NCI-H2171 (cell line): ENCODE data around the gene HECTD2.
"Not testable (repeated sequence)": the region's sequence is repeated elsewhere in the genome, so short reads cannot be mapped to it uniquely, and the experiment has no call there.

ENCODE experiments used
- DNase-seq: peaks from one replicate; lab custom pipeline; 2025; lab: John Stamatoyannopoulos, UW

Gene HECTD2

DNA sequence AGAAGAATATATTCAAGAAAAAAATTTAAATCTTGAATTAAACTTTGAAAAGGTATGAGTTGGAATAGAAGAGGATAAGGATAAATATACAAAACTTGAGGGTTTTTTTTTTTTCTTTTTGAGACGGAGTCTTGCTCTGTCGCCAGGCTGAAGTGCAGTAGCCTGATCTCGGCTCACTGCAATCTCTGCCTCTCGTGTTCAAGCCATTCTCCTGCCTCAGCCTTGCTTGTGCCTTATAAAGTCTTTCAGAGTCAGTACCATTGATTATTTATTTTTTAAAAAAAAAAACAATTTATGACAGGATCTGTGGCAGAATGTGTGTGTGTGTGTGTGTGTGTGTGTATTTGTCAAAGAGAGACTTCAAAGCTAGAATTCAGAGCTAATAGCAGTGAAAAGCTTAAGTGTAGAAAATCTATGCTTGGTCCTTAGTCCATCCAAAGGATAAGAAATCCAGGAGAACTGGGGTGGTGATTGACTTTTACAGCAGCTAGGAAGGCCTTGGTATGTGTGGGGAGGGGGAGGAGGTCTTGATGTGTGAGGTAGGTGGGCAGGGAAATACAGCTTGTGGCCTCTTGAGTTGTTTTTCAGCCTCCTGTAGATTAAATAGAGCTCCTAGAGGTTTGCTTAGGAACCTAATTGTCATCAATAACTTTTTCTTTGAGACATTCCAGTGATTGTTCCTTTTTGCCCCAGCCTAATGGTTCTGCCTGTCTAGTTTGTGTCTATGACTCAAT, 2.4 kb downstream of the HECTD2 start:
- no peak for DNase-seq

DNA sequence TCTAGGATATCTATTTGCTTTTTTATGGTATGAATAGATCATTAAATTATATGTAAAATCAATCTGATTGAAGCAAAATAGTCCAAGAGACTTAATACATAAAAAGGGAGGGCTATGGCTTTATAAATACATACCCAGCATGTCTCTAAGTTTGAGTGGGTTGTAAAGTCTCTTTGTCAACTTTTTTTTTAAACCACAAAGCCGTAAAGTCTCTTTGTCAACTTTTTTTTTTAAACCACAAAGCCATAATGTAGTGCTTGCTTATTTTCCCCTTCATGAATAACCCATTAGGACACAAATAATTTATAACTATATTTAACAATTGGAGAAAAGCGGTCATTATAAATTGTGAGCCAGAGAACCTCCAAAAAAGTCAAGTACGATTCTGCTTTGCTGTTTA, 5.7 kb downstream of the HECTD2 start:
- no peak for DNase-seq

DNA sequence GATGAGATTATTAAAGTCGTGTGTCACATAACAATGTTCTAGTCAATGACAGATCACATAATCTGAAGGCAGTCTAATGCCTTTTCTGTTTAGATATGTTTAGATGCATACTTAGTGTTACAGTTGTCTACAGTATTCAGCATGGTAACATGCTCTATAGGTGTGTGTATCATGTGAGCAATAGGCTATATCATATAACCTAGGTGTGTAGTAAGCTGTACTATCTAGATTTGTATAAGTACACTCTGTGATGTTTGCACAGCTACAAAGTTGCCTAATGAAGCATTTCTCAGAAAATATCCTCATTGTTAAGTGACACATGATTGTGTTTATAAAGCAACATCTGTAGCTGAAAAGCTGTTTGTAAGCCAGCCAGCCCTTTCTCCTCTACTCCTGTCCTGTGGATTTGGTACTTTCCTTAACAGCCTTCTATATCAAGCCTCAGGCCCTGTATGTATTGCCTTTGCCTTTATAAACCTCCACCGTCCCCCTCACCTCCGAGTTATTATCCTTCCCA, 6.3 kb downstream of the HECTD2 start:
- no peak for DNase-seq

DNA sequence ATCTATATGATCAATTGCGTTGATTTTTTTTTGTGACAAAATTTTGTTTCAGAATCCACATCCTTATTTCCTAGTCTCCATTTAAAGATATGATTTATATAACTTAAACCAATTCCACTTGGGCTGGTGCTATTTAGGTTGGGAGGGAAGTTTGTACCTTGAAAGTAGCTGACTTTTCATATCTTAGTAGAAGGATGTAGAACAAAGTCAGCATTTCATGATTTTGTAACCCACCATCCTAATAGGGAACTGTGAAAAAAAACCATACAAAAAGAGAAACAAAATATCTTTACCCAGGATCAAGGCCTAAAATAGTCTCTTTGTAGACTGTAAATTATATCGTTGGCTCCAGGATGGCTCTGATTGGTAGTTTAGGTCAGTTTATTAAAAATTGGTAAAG, 8.3 kb downstream of the HECTD2 start:
- DNase-seq: no peak

DNA sequence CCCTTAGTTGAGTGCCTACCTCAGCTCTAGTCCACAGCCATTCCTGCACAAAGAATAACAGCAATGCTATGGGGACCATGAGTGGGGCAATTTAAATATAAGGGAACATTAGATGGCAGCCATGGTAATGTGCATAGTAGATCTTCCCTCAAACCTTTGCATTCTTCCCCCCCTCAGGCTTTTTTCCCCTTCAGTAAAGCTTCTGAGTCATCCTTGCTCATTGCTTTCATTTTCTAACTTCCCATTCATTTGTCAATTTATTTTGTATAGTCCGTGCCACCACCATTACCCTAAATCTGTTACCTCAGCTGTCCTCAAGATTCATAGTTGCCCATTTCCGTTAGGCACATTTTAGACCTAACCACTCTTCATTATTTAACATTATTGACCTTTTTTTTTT, 10.7 kb downstream of the HECTD2 start:
- no peak for DNase-seq

DNA sequence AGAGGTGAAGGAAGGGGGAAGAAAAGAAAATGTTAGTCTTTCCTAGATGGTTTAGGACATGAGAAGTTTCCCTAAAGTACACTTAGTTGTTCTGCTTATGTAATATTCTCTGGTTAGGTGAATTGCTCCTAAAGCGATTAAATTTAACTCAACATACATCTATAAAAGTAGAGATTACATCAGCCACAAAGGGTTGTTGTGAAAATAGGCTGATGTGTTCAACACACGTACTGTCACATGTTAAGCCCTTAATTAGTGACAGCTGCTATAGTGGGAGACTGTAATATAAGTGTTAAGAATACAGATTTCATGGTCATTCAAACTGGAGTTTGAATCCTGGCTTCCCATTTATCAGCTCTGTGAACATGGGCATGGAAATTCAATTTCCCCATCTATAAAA, 12.8 kb downstream of the HECTD2 start:
- DNase-seq: no peak

DNA sequence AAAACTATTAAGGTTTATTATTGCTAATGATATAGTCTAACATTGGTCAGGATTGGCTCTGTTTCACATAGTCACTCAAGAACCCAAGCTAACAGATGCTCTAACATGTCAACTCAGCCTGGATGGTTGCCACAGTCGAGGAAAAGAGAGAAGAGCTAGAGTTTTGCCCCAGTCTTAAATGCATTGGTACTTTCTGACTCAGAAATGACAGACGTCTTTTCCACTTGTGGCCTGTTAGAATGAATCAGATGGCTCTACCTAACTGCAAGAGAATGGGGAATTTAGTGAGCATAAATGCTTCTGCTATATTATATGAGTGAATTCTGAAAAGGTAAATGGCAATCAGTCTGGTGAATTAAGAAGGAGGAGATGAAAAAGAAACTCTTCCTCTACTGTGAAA, 13.9 kb downstream of the HECTD2 start:
- no peak for DNase-seq

DNA sequence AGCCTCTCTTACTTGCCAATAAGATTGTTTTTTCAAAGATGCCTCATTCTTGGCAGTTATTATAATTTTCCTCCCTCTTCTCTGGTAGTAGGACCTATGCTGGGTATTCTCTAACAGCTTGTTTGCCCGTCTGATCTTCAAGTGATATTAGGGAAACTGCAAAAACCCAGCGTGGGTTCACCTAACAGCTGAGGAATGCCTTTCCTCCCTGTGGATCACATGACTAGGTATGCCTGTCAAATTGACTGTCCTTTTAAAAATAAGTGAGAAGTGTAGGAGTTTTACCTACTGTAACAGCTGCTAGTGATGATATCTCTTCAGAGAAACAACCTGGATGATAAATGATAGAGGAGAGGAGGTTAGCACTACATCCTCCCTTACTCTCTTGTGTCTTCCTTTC, 22.0 kb downstream of the HECTD2 start:
- no peak for DNase-seq

DNA sequence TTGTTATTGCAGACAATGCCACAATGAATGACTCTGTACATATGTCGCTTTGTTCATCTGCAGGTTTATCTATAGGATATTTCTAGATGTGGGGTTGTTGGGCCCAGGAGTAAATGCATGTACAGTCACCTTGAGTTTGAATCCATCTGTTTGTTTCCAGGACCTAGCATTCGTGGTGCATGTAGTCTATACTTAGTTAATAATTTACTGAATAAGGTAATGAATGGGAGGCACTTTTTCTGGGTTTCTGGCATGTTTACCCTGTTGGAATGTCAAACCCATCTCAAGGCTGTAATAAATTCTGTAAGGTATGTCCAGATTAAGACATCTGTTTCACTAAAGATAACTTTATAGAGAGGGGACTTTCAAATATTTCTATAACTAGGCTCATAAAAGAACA, 23.5 kb downstream of the HECTD2 start:
- DNase-seq: no peak

DNA sequence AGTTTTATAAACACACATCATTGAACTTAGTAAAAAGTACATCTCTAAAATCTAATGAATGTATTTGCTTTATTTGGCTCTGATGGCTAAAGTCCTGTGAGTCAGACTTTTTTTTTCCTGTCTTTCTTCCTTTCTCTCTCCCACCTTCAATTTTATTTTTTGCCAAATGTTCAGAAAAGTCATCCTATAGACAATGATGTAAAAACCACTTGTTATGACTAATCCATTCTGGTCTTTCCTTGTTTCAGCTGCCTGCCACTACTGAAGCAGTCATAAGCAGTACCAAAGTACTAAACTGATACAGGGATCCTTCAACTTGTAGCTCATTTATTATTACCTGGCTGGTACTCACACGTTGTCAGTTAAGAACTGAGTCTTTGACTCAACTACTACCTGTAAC, 23.9 kb downstream of the HECTD2 start:
- DNase-seq: no peak

DNA sequence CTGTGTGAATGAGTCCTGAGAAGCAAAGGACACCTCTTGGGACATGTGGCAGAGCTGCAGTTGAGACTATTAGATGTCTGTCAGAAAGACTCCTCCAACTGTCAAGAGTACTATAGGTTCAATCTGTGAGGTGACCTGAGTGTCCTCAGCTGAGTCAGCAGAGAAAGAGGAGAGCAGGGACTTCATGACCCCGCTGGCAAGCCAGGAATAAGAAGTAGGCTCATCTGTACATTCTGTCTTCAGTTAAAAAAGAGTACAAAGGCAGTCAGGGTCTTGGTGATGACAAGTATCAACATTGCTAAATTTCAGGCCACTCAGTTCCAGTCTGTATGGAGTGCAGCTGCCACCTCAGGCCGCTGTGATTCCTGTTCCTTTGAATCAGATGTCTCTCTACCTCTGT, 25.1 kb downstream of the HECTD2 start:
- DNase-seq: no peak

DNA sequence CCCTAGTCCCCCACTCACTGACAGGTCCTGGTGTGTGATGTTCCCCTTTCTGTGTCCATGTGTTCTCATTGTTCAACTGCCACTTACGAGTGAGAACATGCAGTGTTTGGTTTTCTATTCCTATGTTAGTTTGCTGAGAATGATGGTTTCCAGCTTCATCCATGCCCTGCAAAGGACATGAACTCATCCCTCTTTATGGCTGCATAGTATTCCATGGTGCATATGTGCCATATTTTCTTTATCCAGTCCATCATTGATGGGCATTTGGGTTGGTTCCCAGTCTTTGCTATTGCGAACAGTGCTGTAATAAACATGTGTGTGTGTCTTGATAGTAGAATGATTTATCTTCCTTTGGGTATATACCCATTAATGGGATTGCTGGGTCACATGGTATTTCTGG, 28.1 kb downstream of the HECTD2 start:
- DNase-seq: not testable (repeated sequence)

DNA sequence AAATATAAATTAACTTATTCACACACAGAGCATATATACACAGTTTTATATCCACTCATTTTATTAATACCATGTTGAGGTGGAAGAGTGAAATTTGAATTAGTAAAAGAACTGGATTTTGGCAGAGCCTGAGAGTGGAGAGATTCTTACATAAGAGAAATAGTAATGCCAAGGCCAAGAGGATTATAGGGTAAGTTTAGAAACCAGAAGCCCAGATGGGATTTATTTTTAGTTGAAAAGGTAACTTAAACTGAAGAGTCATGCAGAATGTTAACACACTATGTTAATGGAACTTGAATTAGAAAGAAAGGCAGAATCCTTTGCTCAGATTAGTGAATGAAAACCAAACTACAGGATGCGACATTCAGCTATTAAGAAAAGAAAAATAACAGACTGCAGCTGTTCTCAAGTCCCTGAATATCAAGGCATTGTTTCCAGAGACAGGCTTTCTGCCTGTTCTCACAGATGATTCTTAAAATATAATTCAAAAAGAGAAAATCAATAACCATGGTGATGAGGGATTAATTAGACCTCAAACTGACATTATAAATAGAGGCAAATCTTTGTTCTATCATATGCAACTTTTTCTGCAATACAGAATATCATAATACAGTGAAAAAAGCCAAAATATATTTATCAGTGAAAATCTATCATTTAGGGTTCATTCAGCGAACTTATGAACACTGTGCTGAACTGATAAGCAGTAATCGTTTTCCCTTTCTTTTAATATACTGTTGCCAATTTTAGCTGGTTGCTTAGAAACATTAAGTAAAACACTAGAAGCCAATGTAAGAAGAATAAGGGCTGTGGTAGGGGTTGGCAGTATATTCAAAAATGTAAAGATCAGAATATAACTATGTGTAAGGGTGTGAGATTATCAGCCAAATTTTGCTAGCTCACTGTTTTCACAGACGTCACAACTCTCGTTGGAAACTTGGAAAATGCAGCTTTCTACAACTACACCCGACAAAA, 34.4 kb downstream of the HECTD2 start:
- DNase-seq: no peak

DNA sequence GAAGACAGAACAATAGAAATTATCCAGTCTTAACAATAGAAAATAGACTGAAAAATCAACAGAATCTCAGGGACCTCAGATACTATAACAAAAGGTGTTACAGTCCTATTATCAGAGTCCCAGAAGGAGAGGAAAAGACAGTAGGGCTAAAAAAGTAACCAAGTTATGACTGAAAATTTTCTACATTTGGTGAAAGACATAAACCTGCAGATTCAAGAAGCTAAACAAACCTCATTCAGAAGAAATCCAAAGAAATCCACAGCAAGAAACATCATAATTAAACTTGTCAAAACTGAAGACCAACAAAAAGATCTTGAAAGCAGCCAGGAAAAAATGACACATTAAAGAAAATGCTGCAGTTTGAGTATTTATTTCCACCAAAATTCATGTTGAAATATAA, 41.9 kb downstream of the HECTD2 start:
- DNase-seq: no peak

DNA sequence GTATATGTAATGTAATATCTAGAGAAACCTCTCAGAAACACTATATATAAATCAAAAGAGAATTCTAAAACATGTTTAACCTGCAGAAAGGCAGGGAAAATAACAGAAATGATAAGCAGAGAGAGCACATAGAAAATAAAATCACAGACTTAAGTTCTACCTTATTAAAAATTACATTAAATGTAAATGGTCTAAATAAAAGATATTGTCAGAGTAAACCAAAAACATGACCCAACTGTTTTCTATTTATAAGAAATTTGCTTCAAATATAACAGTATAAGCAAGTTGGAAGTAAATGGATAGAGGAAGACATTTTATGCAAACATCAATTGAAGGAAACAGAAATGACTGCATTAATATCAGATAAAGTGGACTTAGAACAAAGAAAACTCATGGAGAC, 43.4 kb downstream of the HECTD2 start:
- DNase-seq: no peak

DNA sequence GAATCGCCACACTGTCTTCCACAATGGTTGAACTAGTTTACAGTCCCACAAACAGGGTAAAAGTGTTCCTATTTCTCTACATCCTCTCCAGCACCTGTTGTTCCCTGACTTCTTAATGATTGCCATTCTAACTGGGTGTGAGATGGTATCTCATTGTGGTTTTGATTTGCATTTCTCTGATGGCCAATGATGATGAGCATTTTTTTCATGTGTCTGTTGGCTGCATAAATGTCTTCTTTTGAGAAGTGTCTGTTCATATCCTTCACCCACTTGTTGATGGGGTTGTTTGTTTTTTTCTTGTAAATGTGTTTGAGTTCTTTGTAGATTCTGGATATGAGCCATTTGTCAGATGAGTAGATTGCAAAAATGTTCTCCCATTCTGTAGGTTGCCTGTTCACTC, 45.0 kb downstream of the HECTD2 start:
- DNase-seq: not testable (repeated sequence)

DNA sequence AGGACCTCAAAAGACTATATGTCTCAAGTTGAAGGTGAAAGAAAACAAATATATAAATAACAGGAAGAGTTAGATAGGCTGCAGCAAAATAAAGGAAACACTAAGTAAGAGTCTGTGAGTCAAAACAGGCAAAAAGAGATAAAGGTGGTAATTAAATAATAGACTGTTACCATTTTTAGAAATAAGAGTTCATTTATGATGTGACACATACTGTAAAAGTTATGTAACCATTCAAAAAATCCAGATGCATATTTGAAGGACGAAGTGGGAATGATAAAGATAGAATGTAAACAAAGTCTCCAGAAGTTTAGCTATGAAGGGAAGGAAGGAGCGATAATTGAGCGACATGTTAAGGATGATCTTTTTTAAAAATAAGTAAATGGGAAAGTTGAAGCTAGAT, 50.5 kb downstream of the HECTD2 start:
- DNase-seq: no peak

DNA sequence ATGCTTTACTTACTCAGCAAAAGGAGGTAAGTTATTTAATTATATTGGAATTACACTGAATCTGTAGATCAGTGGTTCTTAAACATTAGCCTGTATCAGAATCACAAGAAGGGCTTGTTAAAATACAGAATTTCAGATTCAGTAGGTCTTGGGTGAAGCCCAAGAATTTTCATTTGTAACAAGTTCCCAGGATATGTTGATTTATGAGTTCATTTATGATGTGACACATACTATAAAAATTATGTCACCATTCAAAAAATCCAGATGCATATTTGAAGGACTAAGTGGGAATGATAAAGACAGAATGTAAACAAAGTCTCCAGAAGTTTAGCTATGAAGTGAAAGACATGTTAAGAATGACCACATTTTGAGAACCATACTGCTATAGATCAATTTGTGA, 52.3 kb downstream of the HECTD2 start:
- DNase-seq: no peak

DNA sequence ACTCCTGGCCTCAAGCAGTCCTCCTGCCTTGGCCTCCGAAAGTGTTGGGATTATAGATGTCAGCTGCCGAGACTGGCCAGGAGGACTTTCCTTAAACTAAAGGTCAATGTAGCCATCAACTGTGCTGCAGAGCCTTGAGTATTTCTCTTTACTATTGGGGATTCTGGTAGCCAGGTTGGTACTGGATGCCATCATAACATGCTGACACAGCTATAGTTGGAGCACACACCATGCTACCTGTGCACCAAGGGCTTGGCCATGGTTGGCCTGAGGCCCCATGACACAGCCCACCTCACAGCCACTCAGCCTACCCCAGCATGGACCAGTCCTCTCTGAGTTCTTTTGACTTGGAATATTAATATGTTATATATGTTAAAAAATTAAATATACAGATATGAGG, 54.4 kb downstream of the HECTD2 start:
- no peak for DNase-seq

DNA sequence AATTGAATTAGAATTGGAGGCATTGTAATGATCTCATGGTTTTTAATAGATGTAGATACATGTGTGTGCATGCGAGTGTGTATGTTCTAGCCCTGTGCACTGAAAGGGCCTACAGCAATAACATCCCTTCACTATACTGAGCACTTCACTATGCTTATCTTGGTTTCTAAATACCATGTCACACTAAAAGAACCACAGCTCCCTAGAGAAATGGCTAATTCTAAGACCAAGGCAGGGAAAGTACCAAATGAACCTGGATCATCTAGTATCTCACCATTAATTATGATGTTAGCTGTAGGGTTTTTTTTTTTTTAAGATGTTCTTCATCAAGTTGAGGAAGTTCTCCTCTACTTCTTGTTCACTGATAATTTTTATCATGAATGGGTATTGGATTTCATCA, 55.1 kb downstream of the HECTD2 start:
- no peak for DNase-seq

DNA sequence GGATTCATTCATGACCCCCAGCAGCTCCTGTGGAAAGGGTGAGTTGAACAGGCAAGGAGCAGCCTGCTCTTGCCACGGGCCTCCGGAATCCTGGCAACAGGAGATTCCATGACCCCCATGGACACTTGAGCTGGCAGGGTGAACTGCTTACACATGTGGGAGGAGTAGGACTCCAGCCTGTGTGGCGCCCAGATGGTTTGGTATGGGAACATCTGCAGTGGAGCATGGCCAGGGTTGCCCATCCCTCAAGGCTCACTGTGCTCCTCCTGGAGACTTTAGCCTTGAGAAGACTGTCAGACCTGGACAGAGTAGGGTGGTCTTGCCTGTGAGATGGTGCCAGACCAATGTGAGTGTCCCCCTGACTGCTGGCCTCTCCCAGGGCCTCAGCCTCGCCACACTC, 57.0 kb downstream of the HECTD2 start:
- DNase-seq: no peak

DNA sequence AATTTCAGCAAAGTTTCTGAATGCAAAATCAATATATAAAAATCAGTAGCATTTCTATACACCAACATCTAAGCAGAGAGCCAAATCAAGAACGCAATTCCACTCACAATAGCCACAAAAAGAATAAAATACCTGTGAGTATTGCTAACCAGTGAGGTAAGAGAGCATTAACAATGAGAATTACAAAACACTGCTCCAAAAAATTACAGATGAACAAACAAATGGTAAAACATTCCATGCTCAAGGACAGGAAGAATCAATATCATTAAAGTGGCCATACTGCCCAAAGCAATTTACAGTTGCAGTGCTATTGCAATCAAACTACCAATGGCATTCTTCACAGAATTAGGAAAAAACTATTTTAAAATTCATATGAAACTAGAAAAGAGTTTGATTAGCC, 61.5 kb downstream of the HECTD2 start:
- DNase-seq: no peak

DNA sequence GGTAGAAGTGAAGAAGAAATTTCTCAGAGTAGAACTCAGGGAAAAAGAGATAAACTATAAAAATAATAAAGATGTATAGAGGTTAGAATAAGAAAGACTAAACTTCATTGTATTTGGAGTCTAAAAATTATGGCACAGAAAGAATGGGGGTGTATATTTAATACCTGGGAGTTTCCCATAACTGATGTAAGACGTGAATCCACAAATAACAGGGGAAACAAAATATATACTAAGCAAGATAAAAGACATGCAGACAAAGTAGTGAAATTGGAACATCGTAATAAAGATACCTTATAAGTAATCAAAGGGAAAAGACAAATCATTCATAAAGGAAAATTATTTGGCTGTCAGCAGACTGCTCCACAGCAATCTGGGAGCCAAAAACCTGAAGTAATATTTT, 62.8 kb downstream of the HECTD2 start:
- DNase-seq: no peak
